Fibroblast of lung (primary cell): ENCODE measurements around the gene SLC11A2. TPM values are rescaled to one million over a fixed set of nuclear protein-coding genes. Genes with fewer than 3 reads are reported as not detected.

Experiments
- DNase-seq, 2 donors: peaks; one replicate each; pipeline versions ENCODE4 v3.0.0 to v3.0.0-alpha.2; 2010; ENCODE audit warnings: low read depth in 2 of 2
- H2AFZ ChIP-seq: 2 replicates; pipeline ENCODE4 v1.5.1; 2012; ENCODE audit warnings: low read length, control low read depth, inconsistent platforms
- H3K27ac ChIP-seq: 2 replicates; pipeline ENCODE4 v1.5.1; 2011; ENCODE audit warnings: low read length, control low read depth; ENCODE audit not compliant: insufficient read depth
- H3K27me3 ChIP-seq: 2 replicates; pipeline ENCODE4 v1.5.1; 2011; ENCODE audit warnings: mild to moderate bottlenecking, low read length; ENCODE audit not compliant: control insufficient read depth, insufficient read depth
- H3K36me3 ChIP-seq: 2 replicates; pipeline ENCODE4 v1.5.1; 2011; ENCODE audit warnings: low read length; ENCODE audit not compliant: control insufficient read depth, insufficient read depth
- H3K4me1 ChIP-seq: 2 replicates; pipeline ENCODE4 v1.5.1; 2011; ENCODE audit warnings: low read length; ENCODE audit not compliant: control insufficient read depth, insufficient read depth; ENCODE audit errors: extremely low read depth
- H3K4me2 ChIP-seq: 2 replicates; pipeline ENCODE4 v1.5.1; 2011; ENCODE audit warnings: low read length, control low read depth; ENCODE audit not compliant: insufficient read depth; ENCODE audit errors: extremely low read depth
- H3K4me3 ChIP-seq, 4 experiments: fragments of 200-600 bp in 1 of 4; sonication (generic) in 1 of 4; replicated peaks in 1 of 4; 2 replicates each; pipeline ENCODE4 v1.5.1; 2011 to 2016; ENCODE audit warnings: low read length in 4 of 4, low read depth in 3 of 4, mild to moderate bottlenecking in 3 of 4, control low read depth in 2 of 4, inconsistent platforms in 1 of 4, mixed read lengths in 1 of 4; ENCODE audit not compliant: insufficient read depth in 1 of 4; ENCODE audit errors: control extremely low read depth in 1 of 4
- H3K79me2 ChIP-seq: 2 replicates; pipeline ENCODE4 v1.5.1; 2012; ENCODE audit warnings: mild to moderate bottlenecking, low read length, inconsistent platforms; ENCODE audit not compliant: control insufficient read depth, insufficient read depth
- H3K9ac ChIP-seq: 2 replicates; pipeline ENCODE4 v1.5.1; 2011; ENCODE audit warnings: mild to moderate bottlenecking, low read length, control low read depth; ENCODE audit not compliant: insufficient read depth
- H3K9me3 ChIP-seq: 2 replicates; pipeline ENCODE4 v1.5.1; 2012; ENCODE audit warnings: low read depth, low read length; ENCODE audit not compliant: control insufficient read depth, insufficient read depth
- H4K20me1 ChIP-seq: 2 replicates; pipeline ENCODE4 v1.5.1; 2011; ENCODE audit warnings: low read length; ENCODE audit not compliant: control insufficient read depth, insufficient read depth; ENCODE audit errors: extremely low read depth
- EZH2 ChIP-seq: IDR thresholded peaks from 2 replicates; pipeline ENCODE4 v1.5.1; 2012; ENCODE audit warnings: low read length, control low read depth, mild to moderate bottlenecking; ENCODE audit errors: missing control alignments
- polyA plus RNA-seq, 2 donors: library from polyadenylated mRNA; depleted of rRNA in 1 of 2; stranded (reverse) in 1 of 2; unstranded in 1 of 2; fragments of >200 nt; gene quantifications; 2 replicates each; pipeline ENCODE4 v1.2.1, GENCODE V29; 2011 to 2012; ENCODE audit warnings: missing spikeins in 1 of 2
- total RNA-seq: library from RNA; depleted of rRNA; stranded (reverse); fragments of >200 nt; gene quantifications from 2 replicates; pipeline ENCODE4 v1.2.1, GENCODE V29; 2014
- TF ChIP-seq, protein P1 (sequence below), 2 donors: IDR thresholded peaks in 1 of 2; conservative IDR thresholded peaks in 1 of 2; 1 replicate in 1 of 2; 2 replicates in 1 of 2; pipeline ENCODE4 v1.5.1; 2011 to 2012; ENCODE audit warnings: low read length in 2 of 2, control low read depth in 1 of 2, inconsistent platforms in 1 of 2, low read depth in 1 of 2, mild to moderate bottlenecking in 1 of 2

The SLC11A2 gene
- total and polyA plus RNA-seq, 2 donors (not counting 1 experiment from before 2014, with no cell fraction given), result 38.6 to 75.0 TPM

DNA sequence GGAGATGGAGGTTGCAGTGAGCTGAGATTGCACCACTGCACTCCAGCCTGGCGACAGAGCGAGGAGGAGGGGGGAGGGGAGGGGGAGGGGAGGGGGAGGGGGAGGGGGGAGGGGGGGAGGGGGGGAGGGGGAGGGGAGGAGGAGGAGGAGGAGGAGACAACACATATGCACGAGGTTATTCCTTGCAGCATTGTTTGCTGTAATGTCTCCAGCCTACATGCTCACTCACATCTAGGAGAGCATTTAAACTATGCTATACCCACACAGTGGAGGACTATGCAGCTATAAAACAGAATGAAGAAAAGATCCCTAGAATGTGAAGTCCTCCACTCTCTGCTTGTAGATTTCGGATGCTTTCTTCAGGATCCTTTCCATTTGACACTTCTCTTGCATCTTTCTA, 77.4 kb downstream of the SLC11A2 start:
- Histone ChIP-seq H3K9me3 (no peaks in the 10 kb centered on the region), H3K27me3 (no peaks in the 10 kb centered on the region), H3K79me2 (no peaks in the 10 kb centered on the region), H3K4me2 (no peak overlapping the region), H3K27ac (no peak overlapping the region), H2AFZ (no peak overlapping the region), H3K4me3 (no peak overlapping the region), H3K9ac (no peak overlapping the region), H4K20me1 (no peaks in the 10 kb centered on the region), H3K36me3 (no peaks in the 10 kb centered on the region), H3K4me1 (no peaks in the 10 kb centered on the region)
- DNase-seq, result no peak
- no peak for TF ChIP-seq EZH2
- TF ChIP-seq, protein P1, sequence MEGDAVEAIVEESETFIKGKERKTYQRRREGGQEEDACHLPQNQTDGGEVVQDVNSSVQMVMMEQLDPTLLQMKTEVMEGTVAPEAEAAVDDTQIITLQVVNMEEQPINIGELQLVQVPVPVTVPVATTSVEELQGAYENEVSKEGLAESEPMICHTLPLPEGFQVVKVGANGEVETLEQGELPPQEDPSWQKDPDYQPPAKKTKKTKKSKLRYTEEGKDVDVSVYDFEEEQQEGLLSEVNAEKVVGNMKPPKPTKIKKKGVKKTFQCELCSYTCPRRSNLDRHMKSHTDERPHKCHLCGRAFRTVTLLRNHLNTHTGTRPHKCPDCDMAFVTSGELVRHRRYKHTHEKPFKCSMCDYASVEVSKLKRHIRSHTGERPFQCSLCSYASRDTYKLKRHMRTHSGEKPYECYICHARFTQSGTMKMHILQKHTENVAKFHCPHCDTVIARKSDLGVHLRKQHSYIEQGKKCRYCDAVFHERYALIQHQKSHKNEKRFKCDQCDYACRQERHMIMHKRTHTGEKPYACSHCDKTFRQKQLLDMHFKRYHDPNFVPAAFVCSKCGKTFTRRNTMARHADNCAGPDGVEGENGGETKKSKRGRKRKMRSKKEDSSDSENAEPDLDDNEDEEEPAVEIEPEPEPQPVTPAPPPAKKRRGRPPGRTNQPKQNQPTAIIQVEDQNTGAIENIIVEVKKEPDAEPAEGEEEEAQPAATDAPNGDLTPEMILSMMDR (conservative IDR thresholded peaks at IDR 0.05 in 1 of 2, IDR thresholded peaks at IDR 0.05 in 1 of 2; ENCODE audit: low read depth in 1 of 2, low read length in 2 of 2), result no peak

DNA sequence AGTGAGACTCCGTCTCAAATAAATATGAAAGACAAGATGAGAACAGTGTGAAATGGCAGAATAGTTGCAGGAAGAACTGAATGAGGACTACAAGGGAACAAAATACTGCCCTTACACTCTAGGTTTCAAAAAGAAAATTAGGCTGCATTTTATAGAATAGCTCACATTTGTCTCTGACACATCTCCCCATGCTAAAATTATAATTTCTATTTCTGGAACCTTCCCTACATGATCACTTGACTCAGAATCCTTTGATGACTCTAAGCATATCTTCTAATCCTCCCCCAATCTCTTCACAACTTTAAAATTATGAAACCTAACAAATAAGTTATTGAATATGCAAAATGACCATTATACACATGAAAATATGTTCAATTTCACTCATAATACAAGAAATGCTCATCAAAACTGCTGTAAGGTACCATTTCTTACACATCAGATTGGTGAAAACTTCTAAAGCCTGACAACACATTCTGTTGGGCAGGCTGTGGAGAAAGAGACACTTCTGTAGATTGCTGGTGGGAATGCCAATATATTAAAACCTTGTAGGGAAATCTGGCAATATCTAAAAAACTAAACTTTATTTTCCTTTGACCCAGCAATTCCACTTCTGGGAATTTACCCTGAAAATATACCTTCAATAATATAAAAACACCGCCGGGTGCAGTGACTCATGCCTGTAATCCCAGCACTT, 78.1 kb downstream of the SLC11A2 start:
- no peaks in the 10 kb centered on the region for H3K27me3 ChIP-seq
- H3K4me1 ChIP-seq, result no peaks in the 10 kb centered on the region
- H4K20me1 ChIP-seq, result no peaks in the 10 kb centered on the region
- DNase-seq, result no peak
- no peak overlapping the region for H3K9ac ChIP-seq
- no peak overlapping the region for H3K27ac ChIP-seq
- H2AFZ ChIP-seq, result no peak overlapping the region
- H3K9me3 ChIP-seq, result no peaks in the 10 kb centered on the region
- no peaks in the 10 kb centered on the region for H3K79me2 ChIP-seq
- H3K4me2 ChIP-seq, result no peak overlapping the region
- H3K4me3 ChIP-seq, result no peak overlapping the region
- no peaks in the 10 kb centered on the region for H3K36me3 ChIP-seq
- no peak for TF ChIP-seq EZH2
- TF ChIP-seq, protein P1 (conservative IDR thresholded peaks at IDR 0.05 in 1 of 2, IDR thresholded peaks at IDR 0.05 in 1 of 2; ENCODE audit: low read depth in 1 of 2, low read length in 2 of 2), result no peak

DNA sequence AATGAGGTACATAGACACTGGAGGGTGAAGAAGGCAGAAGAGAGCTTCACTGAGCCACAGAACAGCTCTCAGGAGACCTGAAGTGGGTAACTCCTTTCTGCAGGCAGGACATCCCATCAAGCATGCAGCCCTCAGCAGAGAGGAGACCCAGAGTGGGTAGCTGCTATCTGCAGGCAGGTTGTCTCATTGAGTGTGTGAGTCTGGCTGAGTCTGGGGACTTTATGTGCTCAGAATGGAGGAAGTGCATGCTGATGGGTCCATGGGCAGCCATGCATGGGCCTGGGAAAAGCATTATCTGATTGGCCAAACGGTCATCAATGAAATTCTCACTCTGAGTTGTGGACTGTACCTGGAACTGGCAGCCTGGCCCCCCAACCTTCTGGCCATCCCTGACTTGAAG, 88.5 kb downstream of the SLC11A2 start:
- no peaks in the 10 kb centered on the region for H4K20me1 ChIP-seq
- no peaks in the 10 kb centered on the region for H3K9me3 ChIP-seq
- no peak overlapping the region for H3K9ac ChIP-seq
- no peak for TF ChIP-seq EZH2
- TF ChIP-seq, protein P1 (conservative IDR thresholded peaks at IDR 0.05 in 1 of 2, IDR thresholded peaks at IDR 0.05 in 1 of 2; ENCODE audit: low read depth in 1 of 2, low read length in 2 of 2), result no peak
- no peak overlapping the region for H2AFZ ChIP-seq
- DNase-seq, result no peak
- peaks cover 5% of the 10 kb centered on the region for H3K4me1 ChIP-seq
- H3K27me3 ChIP-seq, result no peaks in the 10 kb centered on the region
- H3K79me2 ChIP-seq, result no peaks in the 10 kb centered on the region
- no peak overlapping the region for H3K4me3 ChIP-seq
- H3K4me2 ChIP-seq, result no peak overlapping the region
- H3K27ac ChIP-seq, result no peak overlapping the region
- H3K36me3 ChIP-seq, result no peaks in the 10 kb centered on the region
